GM18867 (cell line): Measurements from ENCODE around the gene HSD11B1L.
"Not testable (repeated sequence)": the region's sequence is repeated elsewhere in the genome, so short reads cannot be mapped to it uniquely, and the experiment has no call there.

Source experiments
- ATAC-seq: cut with Tn5 transposase; IDR thresholded peaks from one replicate; pipeline ENCODE4 v1.9.1; 2021; ENCODE audit warnings: mild to moderate bottlenecking, moderate library complexity; ENCODE audit not compliant: unreplicated experiment

Gene HSD11B1L

GRCh38 chr19:5697890-5698634 is 17.2 kb downstream of the HSD11B1L start:
- no peak for ATAC-seq

GRCh38 chr19:5698635-5699422 is 18.0 kb downstream of the HSD11B1L start:
- no peak for ATAC-seq

GRCh38 chr19:5700455-5701092 is 19.7 kb downstream of the HSD11B1L start:
- ATAC-seq = no peak

- not testable (repeated sequence) for ATAC-seq
These were observed 21.2 kb downstream of the HSD11B1L start for GRCh38 chr19:5702053-5702410.

GRCh38 chr19:5703819-5704818 is 23.3 kb downstream of the HSD11B1L start:
- ATAC-seq = no peak

- no peak for ATAC-seq
These were observed 24.7 kb downstream of the HSD11B1L start for GRCh38 chr19:5705552-5705951.

GRCh38 chr19:5706876-5707573 is 26.2 kb downstream of the HSD11B1L start:
- ATAC-seq = no peak

- ATAC-seq = no peak
These were observed 27.0 kb downstream of the HSD11B1L start for GRCh38 chr19:5707576-5708575.

- no peak for ATAC-seq
These were observed 30.2 kb downstream of the HSD11B1L start for GRCh38 chr19:5711025-5711424.

- no peak for ATAC-seq
These were observed 30.9 kb downstream of the HSD11B1L start for GRCh38 chr19:5711713-5712161.

GRCh38 chr19:5713228-5713627 is 32.4 kb downstream of the HSD11B1L start:
- ATAC-seq = no peak

- ATAC-seq = no peak
These were observed 34.0 kb downstream of the HSD11B1L start for GRCh38 chr19:5714816-5715215.

GRCh38 chr19:5717215-5717935 is 36.5 kb downstream of the HSD11B1L start:
- no peak for ATAC-seq

- no peak for ATAC-seq
These were observed 37.3 kb downstream of the HSD11B1L start for GRCh38 chr19:5718037-5718578.

GRCh38 chr19:5718579-5719273 is 37.9 kb downstream of the HSD11B1L start:
- ATAC-seq = no peak

GRCh38 chr19:5719274-5719960 is 38.6 kb downstream of the HSD11B1L start:
- ATAC-seq = no peak
